ENCODE data around the gene RAB4A. TPM values are rescaled to one million over a fixed set of nuclear protein-coding genes. Genes with fewer than 3 reads are reported as not detected.

The RAB4A gene
- polyA plus RNA-seq, 3 donors, result 22.3 to 34.8 (median 34.5) TPM

DNA sequence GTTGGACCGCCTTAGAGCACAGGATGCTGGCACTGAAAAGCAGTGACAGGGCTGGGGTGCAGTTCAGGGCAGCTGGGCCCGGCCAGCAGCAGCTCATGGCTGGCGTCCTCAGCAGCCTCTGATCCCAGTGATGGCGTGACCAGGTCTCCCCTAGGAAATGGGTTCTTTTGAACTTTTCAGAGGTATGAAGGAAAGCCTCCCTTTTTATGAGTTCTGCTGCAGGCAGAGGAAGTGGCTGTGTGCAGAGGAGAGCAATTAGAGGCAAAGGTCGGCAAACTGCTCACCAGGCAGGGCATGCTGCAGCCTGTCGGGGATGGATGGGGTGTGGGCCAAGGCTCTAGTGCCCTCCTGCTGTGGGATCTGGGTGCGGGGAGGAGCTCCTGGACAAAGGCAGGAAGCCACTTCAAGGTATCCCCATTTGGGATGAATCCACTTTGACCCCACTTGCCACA is 45.6 kb upstream of the RAB4A start:
- Mint-ChIP-seq H3K36me3 (no peaks in the 10 kb centered on the region), H3K4me3 (no peak overlapping the region), H3K27ac (no peak overlapping the region), H3K27me3 (ENCODE audit: low read depth in 3 of 3) (peaks cover 0 to 7% (median 3%) of the 10 kb centered on the region in 3 donors), H3K9me3 (no peaks in the 10 kb centered on the region), H3K4me1 (peaks cover 22% of the 10 kb centered on the region)
- WGBS (ENCODE audit: insufficient coverage), result 93% methylated on average over 7 of the region's 7 CpGs
- Histone ChIP-seq H3K27me3 (ENCODE audit: control insufficient read depth in 2 of 2, insufficient read depth in 2 of 2, low read length in 2 of 2) (no peaks in the 10 kb centered on the region), H3K4me2 (replicated peaks; ENCODE audit: extremely low read depth, low read length, poor library complexity, severe bottlenecking) (no peak overlapping the region), H3K9ac (ENCODE audit: insufficient read depth, low read length, poor library complexity, severe bottlenecking) (no peak overlapping the region), H3K4me1 (ENCODE audit: control insufficient read depth in 1 of 2, insufficient read depth in 2 of 2, low read length in 2 of 2) (peaks cover 23 to 32% of the 10 kb centered on the region in 2 donors), H4K20me1 (ENCODE audit: insufficient read depth, low read length) (no peaks in the 10 kb centered on the region), H3K9me3 (replicated peaks in 1 of 2; ENCODE audit: control insufficient read depth in 1 of 2, insufficient read depth in 1 of 2, low read length in 2 of 2) (no peaks in the 10 kb centered on the region), H3K4me3 (replicated peaks in 1 of 3; ENCODE audit: low read depth in 2 of 3, low read length in 3 of 3) (no peak overlapping the region), H3K36me3 (replicated peaks in 1 of 2; ENCODE audit: control insufficient read depth in 1 of 2, insufficient read depth in 2 of 2, low read length in 2 of 2) (no peaks in the 10 kb centered on the region), H3K27ac (ENCODE audit: low read depth in 1 of 2, low read length in 2 of 2) (no peak overlapping the region), H3K79me2 (ENCODE audit: insufficient read depth, low read length) (no peaks in the 10 kb centered on the region), H2AFZ (ENCODE audit: insufficient read depth, low read depth, low read length, poor library complexity, severe bottlenecking) (no peak overlapping the region)
- intact Hi-C loops (cut with micrococcal nuclease), result loop anchor here (5.0 to 10.0 kb wide), 2 partner anchors 231 to 488 kb away; partner anchors contain the start of gene RHOU (in 1 of the 2)
- TF ChIP-seq, protein P1, sequence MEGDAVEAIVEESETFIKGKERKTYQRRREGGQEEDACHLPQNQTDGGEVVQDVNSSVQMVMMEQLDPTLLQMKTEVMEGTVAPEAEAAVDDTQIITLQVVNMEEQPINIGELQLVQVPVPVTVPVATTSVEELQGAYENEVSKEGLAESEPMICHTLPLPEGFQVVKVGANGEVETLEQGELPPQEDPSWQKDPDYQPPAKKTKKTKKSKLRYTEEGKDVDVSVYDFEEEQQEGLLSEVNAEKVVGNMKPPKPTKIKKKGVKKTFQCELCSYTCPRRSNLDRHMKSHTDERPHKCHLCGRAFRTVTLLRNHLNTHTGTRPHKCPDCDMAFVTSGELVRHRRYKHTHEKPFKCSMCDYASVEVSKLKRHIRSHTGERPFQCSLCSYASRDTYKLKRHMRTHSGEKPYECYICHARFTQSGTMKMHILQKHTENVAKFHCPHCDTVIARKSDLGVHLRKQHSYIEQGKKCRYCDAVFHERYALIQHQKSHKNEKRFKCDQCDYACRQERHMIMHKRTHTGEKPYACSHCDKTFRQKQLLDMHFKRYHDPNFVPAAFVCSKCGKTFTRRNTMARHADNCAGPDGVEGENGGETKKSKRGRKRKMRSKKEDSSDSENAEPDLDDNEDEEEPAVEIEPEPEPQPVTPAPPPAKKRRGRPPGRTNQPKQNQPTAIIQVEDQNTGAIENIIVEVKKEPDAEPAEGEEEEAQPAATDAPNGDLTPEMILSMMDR (IDR thresholded peaks at IDR 0.05), result no peak
- no peak for DNase-seq

DNA sequence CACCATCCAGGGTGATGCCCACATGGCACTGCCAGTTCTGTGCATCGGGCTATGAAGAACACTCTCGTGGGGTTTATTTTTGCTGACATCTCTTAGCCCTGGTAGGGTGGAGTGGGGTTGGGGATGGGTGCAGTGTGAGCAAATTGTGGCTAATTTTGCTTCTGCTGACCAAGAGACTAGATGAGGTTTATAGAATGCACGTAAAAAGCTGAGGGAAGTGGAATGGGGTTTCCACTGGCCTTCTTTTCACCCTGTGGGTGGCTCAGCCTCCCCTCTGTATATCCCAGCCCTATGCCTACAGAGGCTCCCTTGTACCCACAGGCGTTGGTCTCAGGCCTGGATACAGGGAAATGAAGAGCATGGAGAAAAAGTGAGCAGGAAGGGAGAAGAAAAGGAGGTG is 44.1 kb upstream of the RAB4A start:
- Histone ChIP-seq H3K4me3 (replicated peaks in 1 of 3; ENCODE audit: low read depth in 2 of 3, low read length in 3 of 3) (no peak overlapping the region), H3K27ac (ENCODE audit: low read depth in 1 of 2, low read length in 2 of 2) (no peak overlapping the region), H3K9me3 (replicated peaks in 1 of 2; ENCODE audit: control insufficient read depth in 1 of 2, insufficient read depth in 1 of 2, low read length in 2 of 2) (no peaks in the 10 kb centered on the region), H3K79me2 (ENCODE audit: insufficient read depth, low read length) (no peaks in the 10 kb centered on the region), H3K27me3 (ENCODE audit: control insufficient read depth in 2 of 2, insufficient read depth in 2 of 2, low read length in 2 of 2) (no peaks in the 10 kb centered on the region), H3K9ac (ENCODE audit: insufficient read depth, low read length, poor library complexity, severe bottlenecking) (no peak overlapping the region), H4K20me1 (ENCODE audit: insufficient read depth, low read length) (no peaks in the 10 kb centered on the region), H3K36me3 (replicated peaks in 1 of 2; ENCODE audit: control insufficient read depth in 1 of 2, insufficient read depth in 2 of 2, low read length in 2 of 2) (no peaks in the 10 kb centered on the region), H3K4me1 (ENCODE audit: control insufficient read depth in 1 of 2, insufficient read depth in 2 of 2, low read length in 2 of 2) (peaks cover 24 to 33% of the 10 kb centered on the region in 2 donors), H2AFZ (ENCODE audit: insufficient read depth, low read depth, low read length, poor library complexity, severe bottlenecking) (no peak overlapping the region), H3K4me2 (replicated peaks; ENCODE audit: extremely low read depth, low read length, poor library complexity, severe bottlenecking) (no peak overlapping the region)
- WGBS (ENCODE audit: insufficient coverage), result 88% methylated on average over 3 of the region's 4 CpGs
- Mint-ChIP-seq H3K27me3 (ENCODE audit: low read depth in 3 of 3) (peaks cover 0 to 10% (median 3%) of the 10 kb centered on the region in 3 donors), H3K27ac (no peak overlapping the region), H3K9me3 (no peaks in the 10 kb centered on the region), H3K4me3 (no peak overlapping the region), H3K36me3 (no peaks in the 10 kb centered on the region), H3K4me1 (peaks cover 33% of the 10 kb centered on the region)
- TF ChIP-seq, protein P1 (IDR thresholded peaks at IDR 0.05), result no peak
- DNase-seq, result no peak
- intact Hi-C loops (cut with micrococcal nuclease), result loop anchor here (1.0 to 10.0 kb wide), 3 partner anchors 232 to 491 kb away; partner anchors contain the start of gene RHOU (in 2 of the 2)

Data from CD14-positive monocyte (primary cell).